Cardiac fibroblast (primary cell): Measurements from ENCODE around the gene ADAMTS10.
A peak's percentile ranks its signal among the peaks of the same experiment; 100 is the strongest.

ENCODE experiments used
- DNase-seq, 2 donors: peaks; one replicate each; pipeline versions ENCODE4 v3.0.0 to v3.0.0-alpha.2; 2010; ENCODE audit warnings: low read depth in 2 of 2
- H3K4me3 ChIP-seq, 2 donors: replicated peaks in 1 of 2; 1 replicate in 1 of 2; 2 replicates in 1 of 2; pipeline ENCODE4 v1.5.1; 2011; ENCODE audit warnings: low read depth in 2 of 2, low read length in 2 of 2, mild to moderate bottlenecking in 2 of 2, moderate library complexity in 1 of 2
- TF ChIP-seq, protein P1 (sequence below): IDR thresholded peaks from one replicate; pipeline ENCODE4 v1.5.1; 2011; ENCODE audit warnings: low read depth, mild to moderate bottlenecking, low read length, inconsistent platforms

Gene ADAMTS10

DNA sequence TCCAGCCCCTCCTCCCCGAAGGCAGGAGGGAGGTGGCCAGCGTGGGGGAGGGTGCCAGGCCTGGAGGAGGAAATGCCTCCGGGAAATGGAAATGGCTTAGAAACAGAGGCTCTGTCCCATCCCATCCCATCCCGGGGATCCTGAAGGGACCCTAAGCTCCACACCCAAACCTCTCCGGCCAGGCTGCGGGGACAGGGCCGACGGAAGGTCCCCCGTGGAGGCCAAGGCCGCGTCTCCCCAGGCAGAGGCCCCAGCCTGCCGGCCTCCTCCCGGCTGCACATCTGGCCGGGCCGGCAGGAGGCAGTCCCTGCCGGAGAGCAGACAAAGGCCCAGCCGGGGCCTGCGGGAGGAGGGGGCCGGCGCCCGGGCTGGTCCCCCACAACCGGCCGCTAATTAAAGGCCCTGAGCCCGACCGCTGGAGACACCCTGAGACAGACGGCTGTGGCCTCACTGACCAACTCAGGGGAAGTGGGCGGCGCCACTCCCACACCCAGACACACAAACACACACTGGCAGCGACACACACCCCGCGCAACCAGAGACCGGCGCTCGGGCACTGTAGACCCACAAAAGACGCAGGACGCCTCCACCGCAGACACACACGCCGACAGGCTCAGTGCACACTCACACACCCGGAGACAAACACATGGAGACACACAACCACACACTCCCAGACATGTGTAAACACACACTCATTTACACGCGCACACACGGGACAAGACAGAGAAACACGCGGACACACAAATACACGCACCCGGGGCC lies 1.1 kb downstream of the ADAMTS10 start:
- TF ChIP-seq, protein P1, sequence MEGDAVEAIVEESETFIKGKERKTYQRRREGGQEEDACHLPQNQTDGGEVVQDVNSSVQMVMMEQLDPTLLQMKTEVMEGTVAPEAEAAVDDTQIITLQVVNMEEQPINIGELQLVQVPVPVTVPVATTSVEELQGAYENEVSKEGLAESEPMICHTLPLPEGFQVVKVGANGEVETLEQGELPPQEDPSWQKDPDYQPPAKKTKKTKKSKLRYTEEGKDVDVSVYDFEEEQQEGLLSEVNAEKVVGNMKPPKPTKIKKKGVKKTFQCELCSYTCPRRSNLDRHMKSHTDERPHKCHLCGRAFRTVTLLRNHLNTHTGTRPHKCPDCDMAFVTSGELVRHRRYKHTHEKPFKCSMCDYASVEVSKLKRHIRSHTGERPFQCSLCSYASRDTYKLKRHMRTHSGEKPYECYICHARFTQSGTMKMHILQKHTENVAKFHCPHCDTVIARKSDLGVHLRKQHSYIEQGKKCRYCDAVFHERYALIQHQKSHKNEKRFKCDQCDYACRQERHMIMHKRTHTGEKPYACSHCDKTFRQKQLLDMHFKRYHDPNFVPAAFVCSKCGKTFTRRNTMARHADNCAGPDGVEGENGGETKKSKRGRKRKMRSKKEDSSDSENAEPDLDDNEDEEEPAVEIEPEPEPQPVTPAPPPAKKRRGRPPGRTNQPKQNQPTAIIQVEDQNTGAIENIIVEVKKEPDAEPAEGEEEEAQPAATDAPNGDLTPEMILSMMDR: no peak
- peak; percentile 71 to 73 for DNase-seq
- H3K4me3 ChIP-seq: peak overlapping the region; percentile 67 to 70

DNA sequence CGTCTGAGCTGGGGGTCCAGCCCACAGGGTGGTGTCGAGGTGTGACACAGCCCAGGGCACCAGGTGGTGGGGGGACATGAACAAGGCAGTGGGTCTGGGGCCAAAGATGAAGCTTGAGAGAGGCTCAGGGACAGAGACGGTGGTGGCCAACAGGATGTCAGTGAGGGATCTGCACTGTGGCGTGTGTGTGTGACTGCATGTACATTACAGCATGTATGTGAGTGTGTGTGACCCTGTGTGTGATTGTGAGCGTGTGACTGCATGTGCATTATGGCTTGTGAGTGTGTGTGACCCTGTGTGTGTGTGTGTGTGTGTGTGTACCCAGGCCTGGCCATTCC lies 1.6 kb downstream of the ADAMTS10 start:
- no peak for DNase-seq
- TF ChIP-seq, protein P1: no peak
- H3K4me3 ChIP-seq: peak overlapping the region; percentile 67 to 70

DNA sequence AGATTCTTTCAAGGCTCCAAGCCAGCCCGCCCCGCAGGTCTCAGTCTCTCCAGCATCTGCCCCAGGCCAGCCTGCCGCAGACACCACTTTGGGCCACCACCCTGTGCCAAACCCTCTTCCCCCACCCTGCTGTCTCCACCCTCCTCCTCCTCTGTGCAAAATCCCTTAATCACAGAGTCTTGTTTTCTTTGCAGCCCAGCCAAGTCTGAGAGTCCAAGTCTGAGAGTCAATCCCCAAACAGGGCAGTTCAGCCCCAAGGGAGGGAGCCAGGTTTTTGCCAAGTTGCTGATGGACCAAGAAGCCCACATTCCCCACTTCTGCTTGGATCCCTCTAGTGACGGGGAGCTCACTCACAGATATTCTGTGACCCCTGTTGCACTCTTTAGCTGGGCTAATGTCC lies 3.1 kb downstream of the ADAMTS10 start:
- peak; percentile 86 to 91 for DNase-seq
- TF ChIP-seq, protein P1: no peak
- H3K4me3 ChIP-seq: no peak overlapping the region

DNA sequence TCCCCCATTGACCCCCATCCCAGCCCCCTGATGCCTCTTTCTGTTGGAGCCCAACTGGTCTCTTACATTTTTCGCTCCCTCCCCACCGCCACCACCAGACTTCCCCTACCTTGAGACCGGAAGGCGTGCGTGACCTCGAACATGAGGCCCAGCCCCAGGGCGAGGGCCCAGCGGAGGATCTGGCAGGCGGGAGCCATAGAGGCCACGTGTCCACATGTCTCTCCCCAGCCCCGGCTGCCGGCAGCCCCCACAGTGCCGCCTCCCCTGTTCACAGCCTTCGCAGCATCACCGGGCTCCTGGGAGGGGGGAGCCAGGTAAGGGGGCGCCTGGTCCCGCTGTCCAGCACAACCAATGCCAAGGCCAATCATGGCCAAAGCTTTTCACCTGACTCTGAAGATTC lies 5.0 kb downstream of the ADAMTS10 start:
- no peak for DNase-seq
- TF ChIP-seq, protein P1: no peak
- no peak overlapping the region for H3K4me3 ChIP-seq

DNA sequence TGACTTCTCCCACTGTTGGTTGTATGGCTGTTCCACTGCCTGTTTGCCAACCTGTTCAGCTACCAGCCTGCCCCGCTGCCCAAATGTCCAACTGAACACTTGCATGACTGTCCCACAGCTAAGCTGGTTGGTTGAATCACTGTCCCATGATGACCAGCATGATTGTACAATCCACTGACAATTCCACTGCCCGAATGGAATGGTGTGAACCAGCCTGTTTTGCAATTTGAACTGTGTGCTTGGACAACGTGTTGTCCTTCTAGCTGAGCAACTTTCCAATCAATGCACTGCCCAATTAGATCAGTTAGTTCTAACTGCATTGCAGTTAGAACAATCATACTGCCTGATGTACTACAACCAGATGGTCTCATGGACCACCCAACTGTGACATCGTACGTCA lies 8.7 kb downstream of the ADAMTS10 start:
- TF ChIP-seq, protein P1: no peak
- DNase-seq: no peak
- H3K4me3 ChIP-seq: no peak overlapping the region

DNA sequence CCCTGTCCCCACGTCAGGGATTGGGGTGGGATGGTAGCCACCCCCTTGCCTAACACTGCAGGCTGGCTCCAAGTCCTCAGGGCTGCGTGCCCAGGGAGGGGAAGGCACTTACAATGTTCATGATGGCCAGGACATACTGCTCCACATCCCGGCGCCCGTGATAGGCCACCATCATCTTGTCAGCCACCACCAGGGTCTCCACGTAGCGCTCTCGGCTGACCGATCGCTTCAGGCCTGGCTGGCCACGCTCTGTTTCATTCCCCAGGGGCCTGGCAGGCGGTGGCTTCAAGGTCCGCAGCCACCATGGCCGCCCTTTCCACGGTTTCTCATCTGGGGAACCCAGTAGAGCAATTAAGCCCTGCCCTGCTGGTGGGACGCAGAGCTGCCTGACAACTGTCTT lies 9.7 kb downstream of the ADAMTS10 start:
- DNase-seq: no peak
- no peak overlapping the region for H3K4me3 ChIP-seq
- TF ChIP-seq, protein P1: no peak

DNA sequence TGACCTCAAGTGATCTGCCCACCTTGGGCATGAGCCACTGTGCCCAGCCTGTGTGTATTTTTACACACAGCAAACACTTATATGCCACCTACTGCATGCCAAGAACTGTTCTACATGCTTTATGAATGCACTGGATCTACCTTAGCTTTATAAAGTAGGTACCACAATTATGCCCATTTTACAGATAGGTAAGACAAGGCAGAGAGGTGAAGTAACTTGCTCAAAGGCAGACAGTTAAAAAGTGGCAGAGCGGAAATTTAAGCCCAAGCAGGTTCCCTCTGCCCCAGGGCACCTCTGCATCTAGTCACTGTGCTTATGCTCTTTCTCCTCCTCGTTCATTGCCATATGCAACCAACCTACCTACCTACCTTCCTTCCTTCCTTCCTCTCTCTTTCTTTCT lies 10.5 kb downstream of the ADAMTS10 start:
- TF ChIP-seq, protein P1: no peak
- H3K4me3 ChIP-seq: no peak overlapping the region
- DNase-seq: no peak
